SW480 (cell line): ENCODE data around the gene ERICH3.

Experiments
- DNase-seq: peaks from one replicate; pipeline ENCODE4 v3.0.0-alpha.2; 2016; ENCODE audit warnings: low spot score

Gene ERICH3

GRCh38 chr1:74587888-74588287 is 85.7 kb downstream of the ERICH3 start:
- DNase-seq: no peak

- no peak for DNase-seq
These were observed 87.2 kb downstream of the ERICH3 start for GRCh38 chr1:74586253-74586897.

- DNase-seq: no peak
These were observed 89.4 kb downstream of the ERICH3 start for GRCh38 chr1:74584185-74584584.

DNA sequence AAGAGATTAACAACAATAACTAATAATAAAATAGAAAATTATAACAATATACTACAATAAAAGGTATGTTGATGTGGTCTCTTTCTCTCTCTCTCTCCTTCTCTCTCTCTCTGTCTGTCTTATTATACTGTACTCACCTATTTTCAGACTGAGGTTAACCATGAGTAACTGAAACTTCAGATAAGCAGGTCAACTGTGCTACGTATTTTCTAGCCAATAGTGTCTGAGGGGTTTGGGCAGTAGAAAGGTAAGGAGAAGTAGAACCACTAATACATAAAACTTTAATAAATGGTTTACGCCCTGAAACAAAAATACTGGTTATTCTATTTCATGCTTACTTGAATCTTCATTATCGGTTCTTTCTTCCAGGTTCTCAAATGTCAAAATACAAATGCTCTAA is 90.2 kb downstream of the ERICH3 start:
- DNase-seq: no peak

GRCh38 chr1:74579425-74579824 is 94.2 kb downstream of the ERICH3 start:
- DNase-seq: no peak

DNA sequence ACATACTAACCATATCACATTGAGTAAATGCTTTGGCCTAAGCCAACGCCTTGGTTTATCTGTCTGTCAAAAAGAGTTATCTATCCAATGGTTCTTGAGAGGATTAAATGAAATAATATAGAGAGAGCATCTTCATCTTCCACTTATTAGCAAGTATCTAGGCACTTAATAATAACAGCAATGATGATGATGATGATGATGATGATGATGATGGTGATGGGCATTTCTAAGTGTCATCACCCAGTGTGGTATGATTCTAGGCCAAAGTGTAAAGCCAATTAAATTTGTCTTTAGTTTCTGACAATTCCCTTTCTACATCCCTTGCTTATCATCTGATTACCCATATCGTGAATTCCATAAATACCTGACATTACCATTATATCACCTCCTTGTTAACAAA is 95.5 kb downstream of the ERICH3 start:
- no peak for DNase-seq

- no peak for DNase-seq
These were observed 101.7 kb downstream of the ERICH3 start for GRCh38 chr1:74571891-74572290.

- DNase-seq: no peak
These were observed 102.1 kb downstream of the ERICH3 start for GRCh38 chr1:74571493-74571800.

DNA sequence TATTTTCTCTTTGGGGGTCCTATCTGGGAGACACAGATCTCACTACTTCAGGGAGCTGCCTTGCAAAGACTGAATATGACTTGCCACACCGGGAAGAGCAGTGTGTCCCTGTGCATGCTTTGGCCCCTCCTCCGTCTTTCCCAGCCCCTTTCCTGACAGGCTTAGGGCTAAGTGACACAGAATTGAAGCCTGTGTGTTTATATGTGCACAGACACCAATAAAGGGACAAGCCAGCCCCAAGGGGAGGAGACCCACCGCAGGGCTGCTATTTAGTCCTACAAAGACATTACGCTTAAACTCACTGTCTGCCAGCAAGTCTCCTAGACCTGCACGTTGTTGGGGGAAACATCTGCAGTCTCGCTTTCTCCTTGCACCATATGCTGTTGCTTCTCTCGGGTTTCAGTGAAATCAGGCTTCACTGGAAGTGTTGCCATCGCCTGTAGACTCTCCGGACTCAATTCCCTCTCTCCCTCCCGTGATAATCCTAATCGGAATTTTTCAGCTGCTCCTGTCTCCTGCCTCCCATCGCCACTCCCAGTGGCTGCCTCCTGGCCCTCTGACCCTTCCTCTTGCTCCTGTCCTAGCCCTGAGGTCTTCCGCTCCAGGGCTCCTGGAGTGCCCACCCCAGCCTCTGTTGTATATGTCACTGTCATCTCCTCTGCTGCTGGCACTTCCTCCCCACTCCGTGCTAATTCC is 102.6 kb downstream of the ERICH3 start:
- DNase-seq: no peak

GRCh38 chr1:74549932-74550331 is 123.7 kb downstream of the ERICH3 start:
- DNase-seq: no peak

- no peak for DNase-seq
These were observed 124.4 kb downstream of the ERICH3 start for GRCh38 chr1:74548961-74549750.

DNA sequence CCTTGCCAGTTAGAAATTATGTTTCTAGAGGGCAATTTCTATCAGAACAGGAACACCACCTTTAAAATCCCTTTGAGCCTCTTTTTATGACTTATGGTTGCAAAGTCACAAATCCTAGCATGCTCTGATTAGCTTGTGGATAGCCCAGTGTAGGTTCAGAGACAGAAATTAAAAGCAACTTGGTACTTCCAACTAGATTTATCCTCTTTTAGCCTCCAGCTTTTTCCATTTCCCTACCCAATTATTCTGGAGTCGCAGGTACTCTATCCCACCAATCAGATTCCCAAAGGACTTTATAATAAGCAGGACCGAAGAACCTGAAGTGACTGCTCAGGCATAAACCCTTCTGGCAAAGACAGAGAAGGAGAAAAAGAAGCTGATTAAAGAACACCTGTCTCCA is 127.8 kb downstream of the ERICH3 start:
- DNase-seq: no peak

DNA sequence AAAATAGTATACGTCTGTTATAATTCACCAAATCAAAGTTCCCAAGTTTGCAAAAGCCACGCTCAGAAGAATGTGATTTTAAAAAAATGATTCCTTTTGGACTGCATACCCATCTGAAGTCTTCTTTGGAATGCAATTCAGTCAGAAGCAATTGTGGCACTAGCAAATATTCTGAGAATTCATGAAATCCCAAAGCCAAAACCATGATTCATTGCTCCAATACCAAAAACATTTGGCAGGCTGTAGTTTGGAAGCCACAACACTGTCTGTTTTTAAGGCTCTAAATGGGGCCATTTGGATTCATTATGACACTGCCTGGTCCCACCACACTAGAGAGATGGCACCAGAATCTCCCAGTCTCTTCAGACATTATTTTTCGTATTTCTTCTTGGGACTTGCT is 139.4 kb downstream of the ERICH3 start:
- no peak for DNase-seq

DNA sequence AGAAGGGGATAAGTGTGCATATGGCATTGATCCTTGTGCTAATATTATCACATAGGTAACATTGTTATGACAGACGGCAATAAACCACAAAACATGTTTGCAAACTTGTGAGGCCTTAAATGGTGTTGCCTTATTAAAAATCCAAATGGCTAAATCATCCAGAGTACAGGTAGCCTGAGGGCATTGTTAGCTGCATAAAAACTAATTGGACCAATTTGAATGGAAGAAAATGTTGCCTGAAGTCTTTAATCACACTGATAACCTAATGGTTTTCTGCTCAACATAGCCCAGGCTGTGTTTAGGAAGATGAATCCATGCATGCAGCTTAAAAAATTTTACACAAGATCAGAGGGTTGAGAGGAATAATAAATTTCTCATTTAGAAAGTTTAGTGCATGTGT is 141.8 kb downstream of the ERICH3 start:
- no peak for DNase-seq

DNA sequence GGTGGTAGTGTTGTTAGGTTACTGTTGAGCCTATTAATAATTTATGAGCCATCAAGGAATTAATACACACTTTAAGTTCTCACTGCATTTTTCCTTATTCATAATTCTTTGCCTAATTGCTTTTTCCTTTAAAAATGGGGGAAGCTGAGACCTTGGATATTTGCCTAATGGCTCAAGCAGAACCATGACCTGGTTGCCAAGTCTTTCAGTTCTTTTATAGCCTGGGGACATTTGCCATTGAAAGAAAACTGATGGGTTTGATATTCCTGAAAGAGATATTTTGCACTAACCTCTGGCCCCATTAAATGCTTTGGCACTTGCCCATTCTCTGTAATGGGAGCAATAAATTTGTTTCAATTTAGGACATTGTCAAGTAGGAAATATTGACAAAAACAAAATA is 142.7 kb downstream of the ERICH3 start:
- no peak for DNase-seq

DNA sequence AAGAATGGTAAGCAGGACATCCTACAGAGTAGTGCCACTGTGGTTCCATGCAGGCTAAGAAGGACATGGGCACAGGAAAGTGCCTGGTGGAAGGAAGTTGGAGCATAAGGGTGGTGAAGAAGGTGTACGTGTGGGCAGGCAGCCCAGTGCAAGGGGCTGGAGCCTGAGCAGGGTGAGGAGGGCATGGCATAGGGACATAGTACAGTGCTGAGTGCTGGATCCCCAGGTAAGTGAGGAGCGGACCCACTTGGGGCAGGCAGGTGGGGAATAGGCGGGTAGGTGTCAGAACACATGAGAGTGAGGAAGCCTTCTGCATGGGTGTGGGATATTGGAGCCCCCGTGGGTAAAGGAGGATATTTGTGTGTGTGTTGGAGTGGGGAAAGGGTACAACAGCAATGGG is 145.5 kb downstream of the ERICH3 start:
- DNase-seq: no peak

DNA sequence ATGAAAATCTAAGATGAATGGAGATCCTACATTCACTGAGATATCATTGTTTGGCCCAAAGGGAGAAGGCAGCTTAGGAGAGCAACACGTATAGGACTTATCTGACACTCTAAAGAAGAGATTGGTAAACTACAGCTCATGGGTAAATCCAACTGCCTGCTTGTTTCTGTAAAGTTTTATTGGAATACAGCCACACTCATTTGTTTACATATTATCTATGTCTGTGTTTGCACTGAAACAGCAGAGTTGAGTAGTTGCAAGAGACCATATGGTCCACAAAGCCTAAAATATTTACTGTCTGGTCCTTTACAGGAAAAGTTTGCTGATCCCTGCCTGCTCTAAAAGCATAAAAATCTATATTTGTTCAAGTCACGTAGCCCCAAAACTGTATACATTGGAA is 146.9 kb downstream of the ERICH3 start:
- no peak for DNase-seq

DNA sequence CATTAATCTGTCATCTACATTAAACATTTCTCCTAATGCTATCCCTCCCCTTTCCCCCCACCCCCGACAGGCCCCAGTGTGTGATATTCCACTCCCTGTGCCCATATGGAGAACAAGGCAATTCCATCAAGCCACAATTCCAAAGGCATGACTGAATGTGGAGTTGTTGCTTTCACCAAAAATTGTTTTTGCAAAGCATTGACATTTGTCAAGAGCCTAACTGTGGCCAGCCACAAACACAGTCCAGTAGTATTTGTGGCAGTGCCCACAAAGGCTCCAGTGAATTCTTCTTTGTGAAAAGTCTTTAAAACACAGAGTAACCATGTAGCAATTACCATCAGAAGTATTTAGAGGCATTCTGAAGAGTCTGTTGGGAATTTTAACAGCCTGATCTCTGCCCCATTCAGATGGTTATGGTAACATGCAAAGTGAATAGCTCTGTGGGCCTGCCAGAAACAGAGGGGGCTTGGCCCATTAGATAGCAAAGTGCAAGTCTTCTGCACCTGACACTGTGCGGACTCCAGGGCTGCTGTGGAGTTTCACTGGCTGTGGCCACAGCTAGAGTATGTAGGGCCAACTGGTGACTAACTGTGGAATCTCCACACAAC is 149.6 kb downstream of the ERICH3 start:
- no peak for DNase-seq

DNA sequence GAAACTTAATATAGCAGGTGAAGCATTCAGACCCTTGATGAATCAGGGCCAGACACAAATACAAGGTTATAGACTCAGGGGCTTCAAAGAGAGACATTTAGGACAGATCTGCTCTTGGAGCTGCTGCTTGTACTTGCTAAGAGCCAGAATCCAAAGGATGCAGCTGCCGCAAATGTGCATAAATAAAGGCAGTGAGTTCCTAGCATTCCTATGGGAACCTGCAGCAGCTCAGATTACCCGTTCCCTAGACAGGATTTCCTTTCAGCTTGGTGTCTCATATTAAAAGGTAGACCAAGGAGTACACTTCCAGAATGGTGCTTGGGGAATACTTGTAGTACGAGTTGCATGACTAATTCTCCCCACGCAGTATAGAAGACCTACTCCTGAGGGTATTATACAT is 151.4 kb downstream of the ERICH3 start:
- no peak for DNase-seq
